Endothelial cell of umbilical vein (primary cell): Measurements from ENCODE around the gene VPS41. TPM values are rescaled to one million over a fixed set of nuclear protein-coding genes. Genes with fewer than 3 reads are reported as not detected.

Source experiments
- BruUV-seq: library from RNA; stranded (reverse); fragments of 400-500 nt; replicated peaks from 2 replicates; lab custom pipeline; 2021; lab: Mats Ljungman, UMichigan
- CTCF ChIA-PET: fragments of 300-600, 350-600 bp; sonication (Branson Sonifier 250); formaldehyde crosslinking; loops from one replicate; lab custom pipeline; 2021; ENCODE audit warnings: antibody characterized with exemption, inconsistent platforms; lab: Charles Lee
- POLR2A ChIA-PET: fragments of 300-600, 350-600 bp; sonication (Branson Sonifier 250); formaldehyde crosslinking; loops from one replicate; lab custom pipeline; 2021; ENCODE audit warnings: antibody characterized with exemption, inconsistent platforms; lab: Charles Lee
- DNase-seq: peaks from one replicate; pipeline ENCODE4 v3.0.0-alpha.2; 2011; ENCODE audit warnings: low read depth, low spot score
- FAIRE-seq: peaks from 2 replicates; lab custom pipeline; 2011; peaks lifted over from hg19 to GRCh38; lab: Jason Lieb, UNC
- H2AFZ ChIP-seq: 2 replicates; pipeline ENCODE4 v1.6.0; 2012; ENCODE audit warnings: low read depth, low read length, control low read depth, inconsistent platforms
- H3K27ac ChIP-seq: 2 replicates; pipeline ENCODE4 v1.5.1; 2011; ENCODE audit warnings: low read depth, mild to moderate bottlenecking, control low read depth, low read length, moderate library complexity; ENCODE audit not compliant: insufficient read depth
- H3K27me3 ChIP-seq, 2 experiments: 2 replicates each; pipeline versions ENCODE4 v1.6.0 to v1.6.1; 2011; ENCODE audit warnings: low read length in 2 of 2, mixed read lengths in 1 of 2; ENCODE audit not compliant: control insufficient read depth in 2 of 2, insufficient read depth in 2 of 2
- H3K36me3 ChIP-seq, 2 experiments: 2 replicates in 1 of 2; 3 replicates in 1 of 2; pipeline ENCODE4 v1.5.1; 2011; ENCODE audit warnings: low read length in 2 of 2, mild to moderate bottlenecking in 1 of 2, moderate library complexity in 1 of 2; ENCODE audit not compliant: control insufficient read depth in 2 of 2, insufficient read depth in 2 of 2; ENCODE audit errors: extremely low read depth in 1 of 2
- H3K4me1 ChIP-seq: 3 replicates; pipeline ENCODE4 v1.5.1; 2011; ENCODE audit warnings: mild to moderate bottlenecking, low read length; ENCODE audit not compliant: control insufficient read depth, insufficient read depth; ENCODE audit errors: extremely low read depth
- H3K4me2 ChIP-seq: 2 replicates; pipeline ENCODE4 v1.6.1; 2011; ENCODE audit warnings: low read length, control low read depth, mixed read lengths; ENCODE audit not compliant: insufficient read depth
- H3K4me3 ChIP-seq, 3 experiments: fragments of 200-600 bp in 1 of 3; sonication (generic), shearing (Covaris generic) in 1 of 3; replicated peaks in 1 of 3; 2 replicates each; pipeline ENCODE4 v1.5.1; 2011 to 2016; ENCODE audit warnings: control low read depth in 3 of 3, low read length in 3 of 3, mild to moderate bottlenecking in 2 of 3, inconsistent platforms in 1 of 3, low read depth in 1 of 3, moderate library complexity in 1 of 3; ENCODE audit not compliant: insufficient read depth in 1 of 3
- H3K79me2 ChIP-seq: 2 replicates; pipeline ENCODE4 v1.6.0; 2012; ENCODE audit warnings: low read length, inconsistent platforms; ENCODE audit not compliant: control insufficient read depth, insufficient read depth
- H3K9ac ChIP-seq: replicated peaks from 2 replicates; pipeline ENCODE3; 2011; ENCODE audit warnings: low read length, control low read depth; ENCODE audit not compliant: insufficient read depth; ENCODE audit errors: extremely low read depth
- H3K9me1 ChIP-seq: replicated peaks from 3 replicates; pipeline ENCODE4 v1.6.0; 2011; ENCODE audit warnings: mild to moderate bottlenecking, low read length; ENCODE audit not compliant: control insufficient read depth, insufficient read depth; ENCODE audit errors: extremely low read depth
- H3K9me3 ChIP-seq: replicated peaks from 2 replicates; pipeline ENCODE4 v1.5.1; 2012; ENCODE audit warnings: low read length, inconsistent platforms; ENCODE audit not compliant: control insufficient read depth, insufficient read depth
- H4K20me1 ChIP-seq: replicated peaks from 2 replicates; pipeline ENCODE3; 2011; ENCODE audit warnings: mild to moderate bottlenecking, low read length; ENCODE audit not compliant: control insufficient read depth, insufficient read depth; ENCODE audit errors: extremely low read depth
- EZH2 ChIP-seq: IDR thresholded peaks from 2 replicates; pipeline ENCODE4 v1.6.1; 2012; ENCODE audit warnings: borderline replicate concordance, low read depth, mild to moderate bottlenecking, moderate library complexity, low read length, inconsistent platforms; ENCODE audit not compliant: severe bottlenecking
- FOS ChIP-seq: IDR thresholded peaks from 2 replicates; pipeline ENCODE4 v1.6.1; 2011; ENCODE audit warnings: mild to moderate bottlenecking, low read length, moderate library complexity, borderline replicate concordance; ENCODE audit not compliant: insufficient read depth
- GATA2 ChIP-seq: IDR thresholded peaks from 2 replicates; pipeline ENCODE4 v1.7.0; 2011; ENCODE audit warnings: low read depth, mild to moderate bottlenecking, moderate library complexity, mixed read lengths, low read length; ENCODE audit not compliant: insufficient read length, insufficient read depth
- JUN ChIP-seq: IDR thresholded peaks from 2 replicates; pipeline ENCODE4 v1.6.1; 2011; ENCODE audit warnings: borderline replicate concordance, low read depth; ENCODE audit not compliant: insufficient read length, insufficient read depth
- MYC ChIP-seq: IDR thresholded peaks from one replicate; pipeline ENCODE4 v1.6.1; 2011; ENCODE audit warnings: mild to moderate bottlenecking, low read depth, low read length
- POLR2A ChIP-seq: IDR thresholded peaks from 2 replicates; pipeline ENCODE4 v1.6.1; 2012; ENCODE audit warnings: low read depth, mild to moderate bottlenecking, control low read depth, low read length
- POLR2AphosphoS5 ChIP-seq: IDR thresholded peaks from 2 replicates; pipeline ENCODE4 v1.6.1; 2012; ENCODE audit warnings: low read depth, mild to moderate bottlenecking, control low read depth, low read length, moderate library complexity; ENCODE audit not compliant: insufficient read depth
- dilution Hi-C: fragments of 300-500 bp; cut with MboI; formaldehyde crosslinking; loops from one replicate; pipeline ENCODE4 v1.15.0; 2019; ENCODE audit warnings: low sequenced_read_pairs; ENCODE audit not compliant: extremely low pct_ligation_motif_present
- intact Hi-C: fragments of 100-400 bp; cut with micrococcal nuclease; formaldehyde crosslinking; loops from one replicate; pipeline ENCODE4 v1.10.0; 2022
- polyA plus RNA-seq, 4 experiments: library from polyadenylated mRNA; depleted of rRNA in 3 of 4; stranded (reverse) in 3 of 4; unstranded in 1 of 4; fragments of >200 nt; gene quantifications; 2 replicates each; pipeline versions ENCODE4 v1.2.1 to v1.2.3, GENCODE V29; 2011 to 2012; ENCODE audit warnings: missing spikeins in 1 of 4
- total RNA-seq: library from RNA; stranded (reverse); gene quantifications from 2 replicates; pipeline ENCODE4 v1.2.3, GENCODE V29; 2021
- TF ChIP-seq, protein P1 (sequence below): IDR thresholded peaks from 2 replicates; pipeline ENCODE4 v1.6.1; 2011; ENCODE audit not compliant: insufficient read depth, insufficient read length
- TF ChIP-seq, protein P2 (sequence below), 2 donors: IDR thresholded peaks; 1 replicate in 1 of 2; 2 replicates in 1 of 2; pipeline ENCODE4 v1.5.1; 2011; ENCODE audit warnings: low read length in 2 of 2, mild to moderate bottlenecking in 2 of 2, moderate library complexity in 2 of 2, control low read depth in 1 of 2, inconsistent platforms in 1 of 2, low read depth in 1 of 2; ENCODE audit not compliant: insufficient read depth in 1 of 2; ENCODE audit errors: extremely low read depth in 1 of 2

The VPS41 gene
- total and polyA plus RNA-seq, 2 donors (not counting 3 experiments of a cell fraction or from before 2014, with no cell fraction given) = 14.3 to 79.8 TPM

DNA sequence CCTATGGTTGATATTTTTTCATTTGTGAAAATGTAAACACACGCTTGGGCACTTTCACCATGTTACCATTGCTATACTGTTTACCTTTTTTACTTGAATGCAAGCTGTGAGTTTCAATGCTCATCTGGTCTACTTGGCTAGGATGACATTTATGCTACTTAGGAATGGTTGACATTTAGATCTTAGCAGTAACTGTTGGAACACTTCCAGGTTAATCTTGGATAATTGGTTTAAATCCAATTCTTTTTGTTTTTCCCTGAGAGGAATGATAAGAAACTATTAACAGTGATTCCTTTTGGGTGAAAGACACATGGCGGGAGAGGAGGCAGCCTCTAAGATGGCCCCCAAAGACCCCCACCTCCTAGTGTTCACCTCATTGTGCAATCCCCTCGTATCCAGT lies 226.4 kb downstream of the VPS41 start:
- Histone ChIP-seq H2AFZ (no peak overlapping the region), H3K27me3 (no peaks in the 10 kb centered on the region), H3K27ac (no peak overlapping the region), H3K4me3 (no peak overlapping the region), H4K20me1 (no peaks in the 10 kb centered on the region), H3K9me3 (no peaks in the 10 kb centered on the region), H3K4me1 (peaks cover 2% of the 10 kb centered on the region), H3K9me1 (no peaks in the 10 kb centered on the region), H3K36me3 (no peaks in the 10 kb centered on the region), H3K9ac (no peak overlapping the region), H3K79me2 (no peaks in the 10 kb centered on the region), H3K4me2 (no peak overlapping the region)
- DNase-seq = no peak
- no peak for FAIRE-seq
- POLR2A ChIA-PET = no interaction called here
- intact Hi-C loops = no loop called here
- CTCF ChIA-PET = no interaction called here
- dilution Hi-C loops = no loop called here
- BruUV-seq = no TSS peak
- TF ChIP-seq POLR2AphosphoS5 (no peak), JUN (no peak), GATA2 (no peak), FOS (no peak), EZH2 (no peak), POLR2A (no peak), MYC (no peak)
- TF ChIP-seq, protein P1, sequence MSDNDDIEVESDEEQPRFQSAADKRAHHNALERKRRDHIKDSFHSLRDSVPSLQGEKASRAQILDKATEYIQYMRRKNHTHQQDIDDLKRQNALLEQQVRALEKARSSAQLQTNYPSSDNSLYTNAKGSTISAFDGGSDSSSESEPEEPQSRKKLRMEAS = no peak
- TF ChIP-seq, protein P2, sequence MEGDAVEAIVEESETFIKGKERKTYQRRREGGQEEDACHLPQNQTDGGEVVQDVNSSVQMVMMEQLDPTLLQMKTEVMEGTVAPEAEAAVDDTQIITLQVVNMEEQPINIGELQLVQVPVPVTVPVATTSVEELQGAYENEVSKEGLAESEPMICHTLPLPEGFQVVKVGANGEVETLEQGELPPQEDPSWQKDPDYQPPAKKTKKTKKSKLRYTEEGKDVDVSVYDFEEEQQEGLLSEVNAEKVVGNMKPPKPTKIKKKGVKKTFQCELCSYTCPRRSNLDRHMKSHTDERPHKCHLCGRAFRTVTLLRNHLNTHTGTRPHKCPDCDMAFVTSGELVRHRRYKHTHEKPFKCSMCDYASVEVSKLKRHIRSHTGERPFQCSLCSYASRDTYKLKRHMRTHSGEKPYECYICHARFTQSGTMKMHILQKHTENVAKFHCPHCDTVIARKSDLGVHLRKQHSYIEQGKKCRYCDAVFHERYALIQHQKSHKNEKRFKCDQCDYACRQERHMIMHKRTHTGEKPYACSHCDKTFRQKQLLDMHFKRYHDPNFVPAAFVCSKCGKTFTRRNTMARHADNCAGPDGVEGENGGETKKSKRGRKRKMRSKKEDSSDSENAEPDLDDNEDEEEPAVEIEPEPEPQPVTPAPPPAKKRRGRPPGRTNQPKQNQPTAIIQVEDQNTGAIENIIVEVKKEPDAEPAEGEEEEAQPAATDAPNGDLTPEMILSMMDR (IDR thresholded peaks at IDR 0.05; ENCODE audit: extremely low read depth in 1 of 2, insufficient read depth in 1 of 2, low read depth in 1 of 2, low read length in 2 of 2) = no peak
